SU-DHL-6 (cell line): ENCODE data around the gene LMTK3.

Source experiments
- H2AFZ ChIP-seq: fragments of 200-600 bp; sonication (generic); 2 replicates; pipeline ENCODE4 v1.6.1; 2014; ENCODE audit warnings: low read depth, mild to moderate bottlenecking, moderate library complexity, mixed read lengths, antibody characterized with exemption, low read length; ENCODE audit not compliant: severe bottlenecking
- H3F3A ChIP-seq: fragments of 200-600 bp; shearing (Covaris generic); 2 replicates; pipeline ENCODE4 v1.6.0; 2016; ENCODE audit warnings: antibody characterized with exemption, mild to moderate bottlenecking; ENCODE audit not compliant: insufficient read depth
- H3K27ac ChIP-seq: fragments of 200-600 bp; sonication (generic); 2 replicates; pipeline ENCODE4 v1.5.1; 2016; ENCODE audit warnings: low read depth, mild to moderate bottlenecking, low read length, moderate library complexity, mixed read lengths
- H3K27me3 ChIP-seq: fragments of 200-600 bp; sonication (generic), shearing (Covaris generic); 2 replicates; pipeline ENCODE4 v1.6.0; 2014; ENCODE audit warnings: mild to moderate bottlenecking, low read length
- H3K36me3 ChIP-seq: fragments of 200-600 bp; sonication (generic); 2 replicates; pipeline ENCODE4 v1.6.1; 2014; ENCODE audit warnings: mild to moderate bottlenecking, low read length, mixed read lengths
- H3K4me2 ChIP-seq: fragments of 300-600, 200-600 bp; shearing (Covaris generic), sonication (generic); 2 replicates; pipeline ENCODE4 v1.6.0; 2014; ENCODE audit warnings: low read length, low read depth, mild to moderate bottlenecking; ENCODE audit not compliant: poor library complexity, severe bottlenecking
- H3K4me3 ChIP-seq: fragments of 200-600 bp; sonication (generic); 2 replicates; pipeline ENCODE4 v1.5.1; 2014; ENCODE audit warnings: antibody characterized with exemption, low read length, mild to moderate bottlenecking, mixed read lengths; ENCODE audit not compliant: insufficient read depth, poor library complexity, severe bottlenecking
- H3K79me2 ChIP-seq: fragments of 200-600 bp; sonication (generic); 2 replicates; pipeline ENCODE4 v1.6.1; 2014; ENCODE audit warnings: mild to moderate bottlenecking, low read length, moderate library complexity; ENCODE audit not compliant: insufficient read depth
- H3K9ac ChIP-seq: fragments of 200-600 bp; sonication (generic); 2 replicates; pipeline ENCODE4 v1.7.0; 2014; ENCODE audit warnings: mild to moderate bottlenecking, low read length
- H3K9me2 ChIP-seq: fragments of 200-600 bp; sonication (generic); replicated peaks from 2 replicates; pipeline ENCODE4 v1.6.1; 2014; ENCODE audit warnings: low read length; ENCODE audit not compliant: insufficient read depth
- H3K9me3 ChIP-seq: fragments of 200-600 bp; sonication (generic); 2 replicates; pipeline ENCODE4 v1.6.1; 2014; ENCODE audit warnings: low read length, mixed read lengths; ENCODE audit not compliant: insufficient read depth
- H4K20me1 ChIP-seq: fragments of 200-600 bp; sonication (generic); 2 replicates; pipeline ENCODE4 v1.6.1; 2014; ENCODE audit warnings: low read depth, mild to moderate bottlenecking, antibody characterized with exemption, low read length, moderate library complexity, mixed read lengths
- EZH2phosphoT487 ChIP-seq: fragments of 200-600 bp; sonication (generic), shearing (Covaris generic); conservative IDR thresholded peaks from 2 replicates; pipeline ENCODE4 v1.6.1; 2018; ENCODE audit warnings: mild to moderate bottlenecking, antibody characterized with exemption, low read length, moderate library complexity, mixed read lengths
- TF ChIP-seq, protein P1 (sequence below): fragments of 200-600 bp; sonication (generic); IDR thresholded peaks from one replicate; pipeline ENCODE4 v1.5.1; 2017; ENCODE audit warnings: antibody characterized with exemption, mild to moderate bottlenecking, low read length, moderate library complexity; ENCODE audit not compliant: insufficient read depth, poor library complexity, severe bottlenecking

LMTK3 gene

GRCh38 chr19:48480558-48481500, 30.8 kb downstream of the LMTK3 start:
- H3K4me2 ChIP-seq: no peak overlapping the region
- H3K36me3 ChIP-seq: no peaks in the 10 kb centered on the region
- no peaks in the 10 kb centered on the region for H3K9me3 ChIP-seq
- no peak for TF ChIP-seq EZH2phosphoT487
- TF ChIP-seq, protein P1, sequence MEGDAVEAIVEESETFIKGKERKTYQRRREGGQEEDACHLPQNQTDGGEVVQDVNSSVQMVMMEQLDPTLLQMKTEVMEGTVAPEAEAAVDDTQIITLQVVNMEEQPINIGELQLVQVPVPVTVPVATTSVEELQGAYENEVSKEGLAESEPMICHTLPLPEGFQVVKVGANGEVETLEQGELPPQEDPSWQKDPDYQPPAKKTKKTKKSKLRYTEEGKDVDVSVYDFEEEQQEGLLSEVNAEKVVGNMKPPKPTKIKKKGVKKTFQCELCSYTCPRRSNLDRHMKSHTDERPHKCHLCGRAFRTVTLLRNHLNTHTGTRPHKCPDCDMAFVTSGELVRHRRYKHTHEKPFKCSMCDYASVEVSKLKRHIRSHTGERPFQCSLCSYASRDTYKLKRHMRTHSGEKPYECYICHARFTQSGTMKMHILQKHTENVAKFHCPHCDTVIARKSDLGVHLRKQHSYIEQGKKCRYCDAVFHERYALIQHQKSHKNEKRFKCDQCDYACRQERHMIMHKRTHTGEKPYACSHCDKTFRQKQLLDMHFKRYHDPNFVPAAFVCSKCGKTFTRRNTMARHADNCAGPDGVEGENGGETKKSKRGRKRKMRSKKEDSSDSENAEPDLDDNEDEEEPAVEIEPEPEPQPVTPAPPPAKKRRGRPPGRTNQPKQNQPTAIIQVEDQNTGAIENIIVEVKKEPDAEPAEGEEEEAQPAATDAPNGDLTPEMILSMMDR: no peak
- H3K27me3 ChIP-seq: no peaks in the 10 kb centered on the region
- no peak overlapping the region for H2AFZ ChIP-seq
- no peak overlapping the region for H3K27ac ChIP-seq
- no peaks in the 10 kb centered on the region for H3K9me2 ChIP-seq
- no peaks in the 10 kb centered on the region for H3K79me2 ChIP-seq
- 0 out of 2 replicates have a peak, but pooled peaks cover 5% of the 10 kb centered on the region for H3F3A ChIP-seq
- H3K9ac ChIP-seq: no peak overlapping the region
- no peak overlapping the region for H3K4me3 ChIP-seq
- no peaks in the 10 kb centered on the region for H4K20me1 ChIP-seq

DNA sequence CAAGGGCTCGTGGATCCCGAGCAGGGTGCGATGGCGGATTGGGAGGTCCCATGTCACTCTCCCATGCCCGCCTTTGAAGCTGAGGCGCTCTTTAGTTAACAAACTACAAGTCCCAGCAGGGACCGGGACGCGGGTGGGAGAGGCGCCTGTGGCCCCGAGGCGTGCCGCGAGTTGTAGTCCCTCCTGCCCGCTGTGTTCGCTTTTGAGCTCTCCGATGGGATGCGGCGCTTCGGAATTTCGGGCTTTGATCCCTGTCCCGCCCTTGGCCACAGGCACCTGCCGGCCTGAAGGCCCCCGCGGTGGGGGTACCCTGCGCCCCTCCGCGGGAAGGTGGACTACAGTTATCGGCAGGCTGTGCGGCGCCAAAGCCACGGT, 31.5 kb downstream of the LMTK3 start:
- TF ChIP-seq, protein P1: no peak
- no peak for TF ChIP-seq EZH2phosphoT487
- H3K27me3 ChIP-seq: no peaks in the 10 kb centered on the region
- H3K4me3 ChIP-seq: no peak overlapping the region
- H4K20me1 ChIP-seq: no peaks in the 10 kb centered on the region
- no peaks in the 10 kb centered on the region for H3K79me2 ChIP-seq
- no peak overlapping the region for H3K27ac ChIP-seq
- H3K9ac ChIP-seq: no peak overlapping the region
- H3K4me2 ChIP-seq: no peak overlapping the region
- H3K9me2 ChIP-seq: no peaks in the 10 kb centered on the region
- no peaks in the 10 kb centered on the region for H3K36me3 ChIP-seq
- 0 out of 2 replicates have a peak, but pooled peaks cover 5% of the 10 kb centered on the region for H3F3A ChIP-seq
- H2AFZ ChIP-seq: no peak overlapping the region
- H3K9me3 ChIP-seq: no peaks in the 10 kb centered on the region

DNA sequence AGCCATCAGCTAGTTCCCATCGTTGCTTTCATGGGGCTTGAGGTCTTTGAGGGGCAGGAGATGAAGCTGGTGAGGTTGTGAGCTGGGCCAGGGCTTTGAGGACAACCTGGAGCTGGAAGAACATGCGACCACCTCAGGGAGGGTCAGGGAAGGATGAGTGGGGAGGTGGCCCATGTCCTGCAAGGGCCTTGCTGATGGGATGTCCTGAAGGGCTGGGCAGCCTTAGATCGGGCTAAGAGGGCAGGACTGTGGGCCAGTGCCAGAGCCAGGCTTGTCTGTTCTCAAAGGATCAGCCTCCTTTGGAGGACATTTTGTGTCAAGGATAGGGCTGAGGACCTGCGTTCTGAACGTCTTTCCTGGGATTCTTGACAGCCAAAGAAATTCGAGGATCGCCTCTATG, 31.9 kb downstream of the LMTK3 start:
- no peak overlapping the region for H3K4me3 ChIP-seq
- no peaks in the 10 kb centered on the region for H3K9me3 ChIP-seq
- H3K79me2 ChIP-seq: no peaks in the 10 kb centered on the region
- no peak overlapping the region for H3K27ac ChIP-seq
- H3K9me2 ChIP-seq: no peaks in the 10 kb centered on the region
- H3K4me2 ChIP-seq: no peak overlapping the region
- H3K27me3 ChIP-seq: no peaks in the 10 kb centered on the region
- H3K36me3 ChIP-seq: no peaks in the 10 kb centered on the region
- no peak overlapping the region for H2AFZ ChIP-seq
- no peaks in the 10 kb centered on the region for H4K20me1 ChIP-seq
- no peak overlapping the region for H3K9ac ChIP-seq
- TF ChIP-seq, protein P1: no peak
- TF ChIP-seq EZH2phosphoT487: no peak
- H3F3A ChIP-seq: 0 out of 2 replicates have a peak, but pooled peaks cover 5% of the 10 kb centered on the region
